Measurements from ENCODE around the gene NYNRIN. TPM values are rescaled to one million over a fixed set of nuclear protein-coding genes. Genes with fewer than 3 reads are reported as not detected.

Gene NYNRIN
- total and polyA plus RNA-seq, 10 of the 15 experiments (the other 5 are each of a cell fraction or from before 2014, with no cell fraction given), result under 0.01 to 0.15 (median 0.01) TPM; not detected in 5

DNA sequence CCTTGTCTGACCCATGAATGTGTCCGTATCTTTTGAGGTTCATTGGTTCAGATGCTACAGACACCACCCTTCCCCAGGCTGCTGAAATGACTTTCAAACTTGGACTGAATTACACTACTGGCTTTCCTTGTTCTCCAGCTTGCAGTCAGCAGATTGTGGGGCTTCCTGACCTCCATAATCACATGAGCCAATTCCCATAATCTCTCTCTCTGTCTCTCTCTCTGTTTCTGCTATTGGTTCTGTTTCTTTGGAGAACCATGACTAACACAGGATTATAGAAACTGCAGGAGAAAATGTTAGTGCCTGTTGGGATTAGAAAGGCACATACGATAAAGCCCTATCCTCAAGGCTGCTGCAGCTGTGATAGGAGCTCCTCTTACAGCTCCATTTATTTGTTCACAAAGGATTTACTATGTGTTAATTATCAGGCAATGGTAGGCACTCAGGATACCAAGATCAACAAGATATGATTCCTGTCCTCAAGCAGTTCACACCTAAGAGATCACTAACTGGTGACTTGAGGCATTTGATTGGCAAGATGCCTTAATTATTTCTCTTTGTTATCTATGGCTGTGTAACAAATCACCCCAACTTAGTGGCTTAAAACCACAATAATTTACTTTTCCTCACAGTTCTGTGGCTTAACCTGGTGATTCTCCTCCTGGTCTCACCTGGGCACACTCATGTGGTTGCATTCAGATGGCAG is 10.2 kb upstream of the NYNRIN start:
- 16% methylated on average over 2 of the region's 2 CpGs for WGBS (ENCODE audit: insufficient coverage, insufficient replicate concordance, low lambda C conversion rate, missing lambda C conversion rate)
- Histone ChIP-seq H3K9me3 (replicated peaks; ENCODE audit: control insufficient read depth, insufficient read depth, low read length) (no peaks in the 10 kb centered on the region), H3K27me3 (replicated peaks in 1 of 2; ENCODE audit: control insufficient read depth in 2 of 2, insufficient read depth in 2 of 2, low read length in 1 of 2) (no peaks in the 10 kb centered on the region; a peak in 2 of 4 replicates), H3K9ac (ENCODE audit: control insufficient read depth, insufficient read depth, low read length) (no peak overlapping the region), H2AFZ (ENCODE audit: control insufficient read depth, low read depth, low read length) (no peak overlapping the region), H4K20me1 (ENCODE audit: control insufficient read depth, insufficient read depth) (no peaks in the 10 kb centered on the region), H3K79me2 (ENCODE audit: control insufficient read depth, insufficient read depth, low read length) (no peaks in the 10 kb centered on the region), H3K4me3 (no peak overlapping the region), H3K36me3 (ENCODE audit: control insufficient read depth in 2 of 2, insufficient read depth in 2 of 2, low read length in 1 of 2) (no peaks in the 10 kb centered on the region), H3K27ac (ENCODE audit: control insufficient read depth, insufficient read depth) (no peak overlapping the region), H3K4me2 (ENCODE audit: control insufficient read depth, insufficient read depth) (no peak overlapping the region), H3K4me1 (ENCODE audit: control insufficient read depth, insufficient read depth, low read length) (no peaks in the 10 kb centered on the region)
- SMC1A ChIA-PET (ENCODE audit: uncharacterized antibody, unreplicated experiment), result no interaction called here
- DNase-seq (ENCODE audit: low read depth, low spot score), result no peak
- RAD21 ChIA-PET (ENCODE audit: unreplicated experiment), result interaction anchor here (1.2 to 1.4 kb wide), 2 partner anchors 43 to 55 kb away, joined by 4 read pairs; no protein-coding TSS in a partner anchor
- POLR2A ChIA-PET, result interaction anchor here (0.8 kb wide), 1 partner anchor 18 kb away, joined by 4 read pairs; no protein-coding TSS in a partner anchor
- no TSS peak for BruUV-seq (replicated peaks)
- intact Hi-C loops (cut with micrococcal nuclease; ENCODE audit: unreplicated experiment) (no loop called here), in situ Hi-C loops (cut with MboI) (no loop called here)
- CTCF ChIA-PET, result interaction anchor here (0.6 to 1.2 kb wide), 3 partner anchors 20 to 43 kb away, joined by 3 to 4 read pairs (median 3); no protein-coding TSS in a partner anchor
- ATAC-seq, result no peak
- no peak for FAIRE-seq
- TF ChIP-seq IKZF1 (conservative IDR thresholded peaks at IDR 0.05), result no peak
- no peak for TF ChIP-seq DPF2 (IDR thresholded peaks at IDR 0.05)
- TF ChIP-seq WRNIP1 (IDR thresholded peaks at IDR 0.05; ENCODE audit: borderline replicate concordance, low read depth, low read length), result no peak
- TF ChIP-seq NFXL1 (IDR thresholded peaks at IDR 0.05; ENCODE audit: borderline replicate concordance), result no peak
- TF ChIP-seq, protein P1, sequence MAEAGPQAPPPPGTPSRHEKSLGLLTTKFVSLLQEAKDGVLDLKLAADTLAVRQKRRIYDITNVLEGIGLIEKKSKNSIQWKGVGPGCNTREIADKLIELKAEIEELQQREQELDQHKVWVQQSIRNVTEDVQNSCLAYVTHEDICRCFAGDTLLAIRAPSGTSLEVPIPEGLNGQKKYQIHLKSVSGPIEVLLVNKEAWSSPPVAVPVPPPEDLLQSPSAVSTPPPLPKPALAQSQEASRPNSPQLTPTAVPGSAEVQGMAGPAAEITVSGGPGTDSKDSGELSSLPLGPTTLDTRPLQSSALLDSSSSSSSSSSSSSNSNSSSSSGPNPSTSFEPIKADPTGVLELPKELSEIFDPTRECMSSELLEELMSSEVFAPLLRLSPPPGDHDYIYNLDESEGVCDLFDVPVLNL (IDR thresholded peaks at IDR 0.05; ENCODE audit: low read depth, low read length), result no peak
- no peak for TF ChIP-seq HDGF (IDR thresholded peaks at IDR 0.05)
- TF ChIP-seq SMARCA5 (IDR thresholded peaks at IDR 0.05), result no peak
- TF ChIP-seq NR2C1 (IDR thresholded peaks at IDR 0.05), result no peak
- no peak for TF ChIP-seq CBFB (IDR thresholded peaks at IDR 0.05; ENCODE audit: low read depth)
- TF ChIP-seq MEF2A (IDR thresholded peaks at IDR 0.05; ENCODE audit: insufficient read depth, low read depth, low read length), result no peak
- no peak for TF ChIP-seq TBL1XR1 (IDR thresholded peaks at IDR 0.05; ENCODE audit: low read depth, low read length)
- TF ChIP-seq, protein P2, sequence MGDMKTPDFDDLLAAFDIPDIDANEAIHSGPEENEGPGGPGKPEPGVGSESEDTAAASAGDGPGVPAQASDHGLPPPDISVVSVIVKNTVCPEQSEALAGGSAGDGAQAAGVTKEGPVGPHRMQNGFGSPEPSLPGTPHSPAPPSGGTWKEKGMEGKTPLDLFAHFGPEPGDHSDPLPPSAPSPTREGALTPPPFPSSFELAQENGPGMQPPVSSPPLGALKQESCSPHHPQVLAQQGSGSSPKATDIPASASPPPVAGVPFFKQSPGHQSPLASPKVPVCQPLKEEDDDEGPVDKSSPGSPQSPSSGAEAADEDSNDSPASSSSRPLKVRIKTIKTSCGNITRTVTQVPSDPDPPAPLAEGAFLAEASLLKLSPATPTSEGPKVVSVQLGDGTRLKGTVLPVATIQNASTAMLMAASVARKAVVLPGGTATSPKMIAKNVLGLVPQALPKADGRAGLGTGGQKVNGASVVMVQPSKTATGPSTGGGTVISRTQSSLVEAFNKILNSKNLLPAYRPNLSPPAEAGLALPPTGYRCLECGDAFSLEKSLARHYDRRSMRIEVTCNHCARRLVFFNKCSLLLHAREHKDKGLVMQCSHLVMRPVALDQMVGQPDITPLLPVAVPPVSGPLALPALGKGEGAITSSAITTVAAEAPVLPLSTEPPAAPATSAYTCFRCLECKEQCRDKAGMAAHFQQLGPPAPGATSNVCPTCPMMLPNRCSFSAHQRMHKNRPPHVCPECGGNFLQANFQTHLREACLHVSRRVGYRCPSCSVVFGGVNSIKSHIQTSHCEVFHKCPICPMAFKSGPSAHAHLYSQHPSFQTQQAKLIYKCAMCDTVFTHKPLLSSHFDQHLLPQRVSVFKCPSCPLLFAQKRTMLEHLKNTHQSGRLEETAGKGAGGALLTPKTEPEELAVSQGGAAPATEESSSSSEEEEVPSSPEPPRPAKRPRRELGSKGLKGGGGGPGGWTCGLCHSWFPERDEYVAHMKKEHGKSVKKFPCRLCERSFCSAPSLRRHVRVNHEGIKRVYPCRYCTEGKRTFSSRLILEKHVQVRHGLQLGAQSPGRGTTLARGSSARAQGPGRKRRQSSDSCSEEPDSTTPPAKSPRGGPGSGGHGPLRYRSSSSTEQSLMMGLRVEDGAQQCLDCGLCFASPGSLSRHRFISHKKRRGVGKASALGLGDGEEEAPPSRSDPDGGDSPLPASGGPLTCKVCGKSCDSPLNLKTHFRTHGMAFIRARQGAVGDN (IDR thresholded peaks at IDR 0.05), result no peak
- no peak for TF ChIP-seq RFX5 (IDR thresholded peaks at IDR 0.05; ENCODE audit: low read depth, low read length)
- TF ChIP-seq CHD4 (IDR thresholded peaks at IDR 0.05), result no peak
- TF ChIP-seq KDM1A (IDR thresholded peaks at IDR 0.05; ENCODE audit: borderline replicate concordance), result no peak
- TF ChIP-seq CEBPB (IDR thresholded peaks at IDR 0.05; ENCODE audit: borderline replicate concordance in 1 of 2, low read depth in 2 of 2, low read length in 2 of 2), result no peak
- no peak for TF ChIP-seq POLR2AphosphoS5 (IDR thresholded peaks at IDR 0.05; ENCODE audit: low read length)
- TF ChIP-seq FOXM1 (IDR thresholded peaks at IDR 0.05; ENCODE audit: low read depth, low read length), result no peak
